Activated CD4-positive, alpha-beta T cell treated with anti-CD3 and anti-CD28 coated beads, Interleukin-10, Interleukin-2, amounts not matched to agents 100 ng/mL and 50 ng/mL, durations not matched to agents 16 hours and 8 hours (primary cell): ENCODE results near the gene INPP5K.
"Not testable (repeated sequence)": the region's sequence is repeated elsewhere in the genome, so short reads cannot be mapped to it uniquely, and the experiment has no call there.

Experiments used
- DNase-seq: peaks from one replicate; pipeline ENCODE4 v3.0.0-alpha.2; 2020

Gene INPP5K

DNA sequence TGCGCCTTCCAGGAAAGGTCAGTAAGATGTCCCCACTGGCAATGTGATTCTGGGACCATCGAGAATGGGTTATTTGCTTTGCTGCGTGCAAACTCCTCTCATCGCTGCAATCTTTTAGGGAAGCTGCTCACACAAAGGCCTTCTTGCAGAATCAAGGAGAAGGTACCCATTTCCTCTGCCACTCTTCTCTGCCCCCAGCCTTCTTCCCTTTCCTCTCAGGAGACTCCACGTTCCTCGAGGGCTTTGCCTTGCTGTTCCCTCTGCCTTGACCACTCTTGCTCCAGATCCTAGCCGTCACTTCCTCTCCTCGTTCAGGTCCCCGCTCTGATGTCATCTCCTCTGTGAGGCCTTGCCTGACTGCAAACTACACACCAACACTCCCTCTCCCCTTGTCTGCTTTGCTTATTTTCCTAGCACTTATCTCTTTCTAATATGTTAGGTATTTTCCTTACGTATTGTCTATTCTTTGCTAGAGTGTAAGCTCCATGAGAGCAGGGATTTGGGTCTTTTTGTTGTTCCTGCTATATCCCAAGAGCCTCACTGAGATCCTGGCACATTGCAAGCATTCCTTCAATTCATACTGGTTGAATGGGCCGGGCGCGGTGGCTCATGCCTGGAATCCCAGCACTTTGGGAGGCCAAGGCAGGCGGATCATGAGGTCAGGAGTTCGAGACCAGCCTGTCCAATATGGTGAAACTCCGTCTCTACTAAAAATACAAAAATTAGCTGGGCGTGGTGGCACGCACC lies 55.0 kb downstream of the INPP5K start:
- DNase-seq: no peak

DNA sequence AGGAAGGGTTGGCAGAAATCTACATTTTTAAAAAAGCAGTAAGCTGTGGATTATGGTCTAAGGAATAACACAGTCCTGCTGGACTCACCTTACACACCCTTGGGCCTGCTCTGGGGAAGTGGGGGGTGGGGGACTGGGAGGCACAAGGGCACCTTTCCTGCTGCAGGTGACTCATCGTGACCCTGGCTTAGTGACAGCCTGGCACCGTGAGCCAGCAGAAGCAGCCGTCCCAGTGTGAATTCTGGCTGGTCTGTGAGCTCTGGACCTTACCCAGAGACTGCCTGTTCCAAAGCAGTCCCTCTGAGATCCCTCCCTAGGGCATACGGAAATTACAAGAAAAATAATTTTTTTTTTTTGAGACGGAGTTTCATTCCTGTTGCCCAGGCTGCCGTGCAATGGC lies 56.2 kb downstream of the INPP5K start:
- no peak for DNase-seq

DNA sequence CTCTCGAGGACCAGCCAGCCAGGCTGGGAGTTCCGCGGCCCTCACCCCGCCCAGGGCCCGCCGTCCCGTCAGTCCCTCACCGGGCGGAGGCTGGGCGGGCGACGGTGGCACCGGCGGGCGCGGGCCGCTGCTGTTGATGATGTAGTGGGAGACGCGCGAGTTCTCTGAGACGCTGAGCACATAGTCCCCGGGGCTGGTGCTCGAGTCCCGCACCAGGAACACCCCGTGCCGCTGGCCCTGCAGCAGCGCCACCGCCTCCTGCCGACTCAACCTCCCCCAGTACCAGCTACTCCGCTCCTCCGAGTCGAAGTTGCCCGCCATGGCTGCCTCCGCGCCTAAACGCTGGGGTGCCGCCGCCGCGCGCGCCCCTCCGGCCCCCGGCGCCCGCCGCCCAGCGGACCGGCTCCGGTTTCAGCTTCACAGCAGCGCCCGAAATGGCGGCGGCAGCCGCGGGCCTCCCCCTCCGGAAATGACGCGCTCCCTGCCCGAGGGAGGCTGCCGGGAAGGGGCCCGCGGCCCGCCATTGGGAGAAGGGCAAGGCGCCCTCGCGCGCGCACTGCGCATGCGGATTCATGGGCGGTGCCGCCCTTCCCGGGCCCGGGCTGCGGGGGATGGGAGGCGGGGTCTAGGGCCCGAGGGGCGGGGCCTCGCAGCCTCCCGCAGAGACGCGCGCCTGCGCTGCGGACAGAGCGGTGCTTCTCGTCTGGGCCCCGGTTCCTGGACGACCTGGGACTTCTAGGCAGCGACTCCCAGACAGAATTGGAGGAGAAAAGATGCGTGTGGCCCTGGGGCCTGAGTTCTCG lies 60.4 kb downstream of the INPP5K start, which contains the start of gene CRK:
Gene CRK, minus strand, starts transcription at position 436 of the 803 bp plus-strand sequence. Its CDS starts 115 bp downstream, at position 321.
- DNase-seq: peak; percentile 99

DNA sequence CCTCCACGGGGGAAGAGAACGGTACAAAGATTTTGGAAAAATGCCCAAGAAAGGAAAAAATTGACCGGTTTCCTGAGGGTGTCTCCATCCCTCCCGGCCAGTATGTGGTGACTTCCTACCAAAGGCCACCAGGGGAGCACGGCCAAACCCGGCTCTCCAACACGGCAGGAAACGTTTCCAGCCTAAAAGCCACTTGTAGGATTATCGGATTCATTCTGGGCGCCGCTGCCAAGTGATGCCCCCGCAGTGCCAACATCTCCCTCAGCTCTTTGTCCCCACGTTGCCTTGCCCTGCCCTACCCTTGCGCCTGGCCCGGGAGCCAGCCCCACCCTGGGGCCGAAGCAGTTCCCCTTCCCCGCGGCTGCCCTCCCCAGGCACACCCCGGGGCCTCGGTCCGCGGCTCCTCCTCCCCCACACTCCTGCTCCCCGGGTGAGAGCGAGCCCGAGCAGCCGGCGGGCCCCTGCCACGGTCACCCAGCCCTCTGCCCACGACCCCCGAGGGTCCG lies 61.1 kb downstream of the INPP5K start:
- DNase-seq: peak; percentile 56

DNA sequence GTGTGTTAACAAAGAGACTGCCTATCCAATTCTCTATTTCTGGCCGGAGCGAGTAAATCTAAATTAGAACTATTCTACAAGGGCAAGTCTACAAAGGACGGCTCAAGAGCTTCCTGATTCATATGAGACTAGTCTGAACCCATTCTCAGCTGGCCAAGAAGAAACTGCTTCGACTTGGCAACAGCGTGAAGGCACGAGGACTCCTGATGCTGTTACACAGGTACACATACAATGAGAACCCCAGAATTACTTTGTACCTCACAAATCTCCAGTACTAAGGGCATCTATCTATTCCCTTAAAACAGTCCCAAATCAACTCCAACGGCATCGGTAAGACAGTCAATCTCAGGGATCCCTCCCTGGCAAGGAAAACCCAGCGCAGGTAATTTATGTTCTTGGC lies 61.9 kb downstream of the INPP5K start:
- DNase-seq: no peak

DNA sequence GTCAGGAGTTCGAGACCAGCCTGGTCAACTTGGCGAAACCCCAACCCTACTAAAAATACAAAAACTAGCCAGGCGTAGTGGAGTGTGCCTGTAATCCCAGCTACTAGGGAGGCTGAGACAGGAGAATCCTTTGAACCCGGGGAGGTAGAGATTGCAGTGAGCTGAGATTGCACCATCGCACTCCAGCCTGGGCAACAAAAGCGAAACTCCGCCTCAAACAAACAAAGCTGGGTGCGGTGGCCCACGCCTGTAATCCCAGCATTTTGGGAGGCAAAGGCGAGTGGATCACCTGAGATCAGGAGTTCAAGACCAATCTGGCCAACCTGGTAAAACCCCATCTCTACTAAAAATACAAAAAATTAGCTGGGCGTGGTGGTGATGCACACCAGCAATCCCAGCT lies 62.7 kb downstream of the INPP5K start:
- DNase-seq: not testable (repeated sequence)

DNA sequence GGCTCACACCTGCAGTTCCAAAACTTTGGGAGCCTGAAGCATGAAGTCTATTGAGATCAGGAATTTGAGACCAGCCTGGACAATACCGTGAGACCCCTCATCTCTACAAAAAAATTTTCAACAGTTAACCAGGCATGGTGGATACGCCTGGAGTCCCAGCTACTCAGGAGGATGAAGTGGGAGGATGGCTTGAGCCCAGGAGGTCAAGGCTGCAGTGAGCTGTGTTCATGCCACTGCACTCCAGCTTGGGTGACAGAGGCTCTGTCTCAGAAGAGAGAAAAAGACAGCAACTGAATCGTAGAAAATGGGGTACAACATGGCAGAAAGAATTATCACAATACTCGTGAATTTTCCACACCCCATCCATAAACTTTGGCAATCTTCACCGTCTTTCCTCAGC lies 63.6 kb downstream of the INPP5K start:
- no peak for DNase-seq

DNA sequence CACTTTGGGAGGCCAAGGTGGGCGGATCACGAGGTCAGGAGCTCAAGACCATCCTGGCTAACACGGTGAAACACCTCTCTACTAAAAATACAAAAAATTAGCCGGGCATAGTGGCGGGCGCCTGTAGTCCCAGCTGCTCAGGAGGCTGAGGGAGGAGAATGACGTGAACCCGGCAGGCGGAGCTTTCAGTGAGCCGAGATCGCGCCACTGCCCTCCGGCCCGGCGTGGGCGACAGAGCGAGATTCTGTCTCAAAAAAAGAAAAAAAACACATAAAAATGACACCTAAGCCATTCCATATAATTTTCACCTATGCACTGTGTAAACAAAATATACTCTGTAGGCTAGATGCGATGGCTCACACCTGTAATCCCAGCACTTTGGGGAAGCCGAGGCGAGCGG lies 66.2 kb downstream of the INPP5K start:
- not testable (repeated sequence) for DNase-seq

DNA sequence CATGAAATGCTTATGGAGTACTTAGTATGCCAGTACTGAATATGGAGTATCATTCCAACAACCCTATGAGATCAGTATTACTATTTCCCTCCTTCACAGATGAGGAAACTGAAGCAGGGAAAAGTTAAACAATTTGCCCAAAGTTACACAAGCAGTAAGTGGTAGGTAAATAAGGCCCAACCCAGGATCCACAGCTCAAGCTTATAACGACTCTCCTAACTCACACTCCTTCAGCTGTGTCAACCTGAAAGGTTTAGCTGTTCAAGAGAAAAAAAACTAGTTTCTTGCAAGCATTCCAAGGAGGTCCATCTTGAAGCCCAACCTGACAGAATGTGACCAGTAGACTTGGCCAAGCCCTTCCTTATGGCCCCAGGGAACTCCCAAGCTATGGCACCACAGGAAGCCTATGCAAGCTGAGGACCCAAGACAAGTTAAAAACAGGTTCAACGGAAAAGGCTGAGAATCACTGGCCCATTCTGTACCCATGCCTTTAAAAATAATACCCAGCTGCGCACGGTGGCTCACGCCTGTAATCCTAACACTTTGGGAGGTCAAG lies 66.9 kb downstream of the INPP5K start:
- no peak for DNase-seq

DNA sequence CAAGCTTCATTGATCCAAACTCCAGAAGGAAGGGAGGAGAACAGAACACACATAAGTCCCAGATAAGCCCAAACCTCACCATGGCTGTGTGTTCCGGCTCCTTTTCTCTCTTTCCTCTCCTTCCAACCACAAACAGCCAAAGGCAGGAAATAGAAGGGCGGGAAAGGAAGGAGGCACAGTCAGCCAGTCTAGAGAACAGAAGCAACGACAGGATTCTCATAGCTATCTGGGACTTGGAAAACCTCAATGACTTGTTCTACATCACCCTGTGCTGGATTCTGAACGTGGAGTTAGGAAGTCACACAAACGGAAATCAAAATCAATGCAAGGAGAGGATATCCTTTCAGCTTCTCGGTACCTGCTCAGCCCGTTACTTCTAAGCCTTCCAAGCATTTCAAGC lies 69.4 kb downstream of the INPP5K start:
- no peak for DNase-seq

DNA sequence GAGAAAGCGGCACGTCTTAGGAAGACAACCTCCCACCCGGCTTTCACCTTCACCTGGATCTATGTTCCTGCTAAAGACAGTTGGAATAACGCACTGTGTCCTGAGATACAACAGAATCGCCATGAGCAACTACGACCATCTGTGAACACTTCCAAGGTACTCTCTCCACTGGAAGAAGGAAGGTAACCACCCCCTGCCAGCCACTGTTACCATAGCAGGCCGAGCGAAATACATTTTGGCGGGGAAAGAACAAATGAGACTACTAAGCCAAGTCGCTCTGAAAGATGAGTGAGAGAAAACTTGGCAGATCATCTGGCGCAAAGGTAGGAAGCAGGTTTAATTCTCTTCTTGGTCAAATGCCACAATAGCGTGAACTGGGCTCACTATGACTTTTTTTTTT lies 70.2 kb downstream of the INPP5K start:
- no peak for DNase-seq

DNA sequence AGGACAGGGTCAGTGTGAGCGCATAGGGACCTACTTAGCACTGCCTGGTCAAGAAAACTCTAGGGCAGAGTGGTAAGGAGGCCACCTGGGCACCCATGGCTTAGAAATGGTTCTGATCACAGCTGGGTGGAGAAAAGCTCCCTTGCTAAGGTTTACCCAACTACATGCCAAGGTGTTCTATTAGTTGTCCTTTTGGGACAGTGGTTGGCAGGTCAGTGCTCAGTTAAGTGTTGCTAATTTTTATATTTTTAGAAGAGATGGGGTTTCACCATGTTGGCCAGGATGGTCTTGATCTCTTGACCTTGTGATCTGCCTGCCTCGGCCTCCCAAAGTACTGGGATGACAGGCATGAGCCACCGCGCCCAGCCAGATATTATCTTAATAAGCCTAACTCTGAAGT lies 70.7 kb downstream of the INPP5K start:
- DNase-seq: not testable (repeated sequence)
